ENCODE measurements around the gene ALG1. TPM values are rescaled to one million over a fixed set of nuclear protein-coding genes. Genes with fewer than 3 reads are reported as not detected.
"Not testable (repeated sequence)": the region's sequence is repeated elsewhere in the genome, so short reads cannot be mapped to it uniquely, and the experiment has no call there.

ALG1 gene
- polyA plus RNA-seq, 1 donor = 25.6 TPM

DNA sequence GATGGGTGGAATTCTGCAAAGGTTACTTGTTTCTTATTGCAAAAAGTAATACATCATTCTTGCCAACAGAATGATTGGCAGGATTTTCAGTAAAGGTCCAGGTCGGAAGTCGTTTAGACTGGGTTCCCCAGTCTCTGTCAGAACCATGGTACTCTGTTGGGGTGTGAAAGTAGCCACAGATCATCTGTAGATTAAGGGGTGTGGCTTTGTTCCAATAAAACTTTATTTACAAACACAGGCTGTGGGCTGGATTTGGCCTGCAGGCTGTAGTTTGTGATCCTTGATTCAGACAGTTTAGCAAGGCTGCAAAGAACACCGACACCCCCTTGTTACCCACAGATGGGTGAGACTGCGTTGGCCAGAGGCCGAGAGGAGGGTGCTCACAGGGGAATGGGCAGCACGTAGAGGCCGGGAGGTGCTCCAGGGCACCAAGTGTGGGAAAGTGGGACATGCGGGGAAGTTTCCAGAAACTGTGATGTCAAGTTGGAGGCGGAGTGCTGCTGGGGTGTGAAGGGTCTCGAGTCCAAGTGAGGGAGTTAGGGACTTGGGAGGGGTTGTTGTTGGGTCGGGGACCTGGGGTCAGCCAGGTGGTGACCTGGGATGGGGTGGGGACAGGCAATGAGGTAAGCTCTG, 12.6 kb downstream of the ALG1 start:
- not testable (repeated sequence) for H3K4me3 ChIP-seq (ENCODE audit: low read length); H3K27me3 ChIP-seq (ENCODE audit: control insufficient read depth, insufficient read depth, low read length); H3K27ac ChIP-seq (ENCODE audit: low read length); H3K9me3 ChIP-seq (ENCODE audit: control insufficient read depth, low read depth, low read length); H3K4me1 ChIP-seq (ENCODE audit: control insufficient read depth, insufficient read depth, low read length); DNase-seq
- WGBS (ENCODE audit: insufficient coverage, low lambda C conversion rate) = no CpG with 5 or more reads among the region's 11 CpGs
- peaks cover 25% of the 10 kb centered on the region for H3K36me3 ChIP-seq (ENCODE audit: control insufficient read depth, insufficient read depth, low read length)

DNA sequence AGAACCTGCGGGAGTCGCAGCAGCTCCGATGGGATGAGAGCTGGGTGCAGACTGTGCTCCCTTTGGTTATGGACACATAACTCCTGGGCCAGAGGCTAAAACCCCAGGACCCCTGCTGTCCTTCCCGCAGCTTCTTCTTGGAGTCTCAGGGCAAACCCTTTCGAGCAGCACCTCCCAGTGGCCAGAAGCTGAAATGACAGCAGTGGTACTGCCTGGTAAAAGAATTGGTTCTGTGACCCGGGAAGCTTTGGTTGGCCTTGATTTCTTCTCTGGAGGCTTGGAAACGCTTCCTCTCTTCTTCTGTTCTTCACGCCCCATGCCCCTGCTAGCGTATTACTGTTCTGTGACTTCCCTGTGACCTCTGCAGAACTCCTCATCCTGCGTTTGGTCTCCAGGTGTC, 13.2 kb downstream of the ALG1 start:
- not testable (repeated sequence) for H3K4me3 ChIP-seq (ENCODE audit: low read length); H3K27me3 ChIP-seq (ENCODE audit: control insufficient read depth, insufficient read depth, low read length); H3K4me1 ChIP-seq (ENCODE audit: control insufficient read depth, insufficient read depth, low read length); DNase-seq; H3K9me3 ChIP-seq (ENCODE audit: control insufficient read depth, low read depth, low read length); H3K27ac ChIP-seq (ENCODE audit: low read length)
- no CpG with 5 or more reads among the region's 10 CpGs for WGBS (ENCODE audit: insufficient coverage, low lambda C conversion rate)
- H3K36me3 ChIP-seq (ENCODE audit: control insufficient read depth, insufficient read depth, low read length) = peaks cover 25% of the 10 kb centered on the region

DNA sequence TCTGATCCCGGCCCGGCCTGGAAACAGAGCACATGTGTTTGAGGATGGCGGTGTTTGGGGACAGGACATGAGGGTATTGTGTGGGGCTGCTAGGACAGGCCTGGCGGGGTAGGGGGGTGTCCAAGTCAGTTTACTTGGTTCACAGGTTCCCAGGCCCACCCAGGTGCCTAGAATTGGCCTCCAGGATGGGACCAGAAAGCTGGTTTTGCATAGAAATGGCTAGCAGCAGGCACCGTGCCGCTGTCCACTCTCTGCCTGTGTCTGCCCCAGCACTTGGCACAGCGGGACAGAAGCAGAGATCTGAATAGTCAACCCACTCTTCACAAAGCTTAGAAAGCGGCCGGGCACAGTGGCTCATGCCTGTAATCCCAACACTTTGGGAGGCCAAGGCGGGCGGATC, 14.1 kb downstream of the ALG1 start:
- no CpG with 5 or more reads among the region's 11 CpGs for WGBS (ENCODE audit: insufficient coverage, low lambda C conversion rate)
- DNase-seq = not testable (repeated sequence)

DNA sequence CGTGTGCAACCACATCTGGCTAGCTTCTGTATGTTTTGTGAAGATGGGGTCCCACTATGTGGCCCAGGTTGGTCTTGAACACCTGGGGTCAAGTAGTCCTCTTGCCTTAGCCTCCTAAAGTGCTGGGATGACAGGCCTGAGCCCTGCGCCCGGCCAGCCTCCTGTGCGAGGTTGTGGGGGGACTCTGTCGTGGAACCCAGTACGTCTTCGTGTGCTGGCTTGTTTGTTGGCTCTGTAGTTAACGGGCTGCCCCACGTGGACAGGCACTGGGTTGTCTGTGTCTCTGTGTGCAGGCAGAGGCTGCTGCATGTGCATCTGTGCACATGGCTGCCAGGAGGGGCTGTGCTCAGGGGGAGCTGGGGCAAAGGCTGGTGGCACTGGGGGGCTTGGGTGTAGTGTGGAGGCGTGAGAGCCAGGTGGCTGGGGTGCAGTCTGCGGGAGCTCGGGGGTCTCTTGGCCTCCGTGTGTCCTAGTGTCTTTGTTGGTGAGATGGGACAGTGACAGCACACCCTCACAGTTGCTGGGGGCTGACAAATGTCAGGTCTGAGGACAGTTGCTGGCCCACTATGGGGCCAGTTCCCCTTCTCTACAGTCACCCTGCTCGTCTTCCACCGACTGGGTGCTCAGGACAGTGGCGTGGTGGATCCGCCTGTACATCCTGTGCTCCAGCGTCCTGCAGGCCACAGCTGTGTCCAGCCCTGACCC, 16.6 kb downstream of the ALG1 start:
- not testable (repeated sequence) for DNase-seq; H3K27me3 ChIP-seq (ENCODE audit: control insufficient read depth, insufficient read depth, low read length); H3K27ac ChIP-seq (ENCODE audit: low read length); H3K4me1 ChIP-seq (ENCODE audit: control insufficient read depth, insufficient read depth, low read length); H3K4me3 ChIP-seq (ENCODE audit: low read length); H3K9me3 ChIP-seq (ENCODE audit: control insufficient read depth, low read depth, low read length)
- WGBS (ENCODE audit: insufficient coverage, low lambda C conversion rate) = no CpG with 5 or more reads among the region's 18 CpGs
- peaks cover 22% of the 10 kb centered on the region for H3K36me3 ChIP-seq (ENCODE audit: control insufficient read depth, insufficient read depth, low read length)

More for the DNA sequence above, 14.1 kb downstream of the ALG1 start:
- H3K27ac ChIP-seq (ENCODE audit: low read length); H3K9me3 ChIP-seq (ENCODE audit: control insufficient read depth, low read depth, low read length); H3K4me1 ChIP-seq (ENCODE audit: control insufficient read depth, insufficient read depth, low read length); H3K4me3 ChIP-seq (ENCODE audit: low read length); H3K27me3 ChIP-seq (ENCODE audit: control insufficient read depth, insufficient read depth, low read length): not testable (repeated sequence)
- H3K36me3 ChIP-seq (ENCODE audit: control insufficient read depth, insufficient read depth, low read length) = peaks cover 27% of the 10 kb centered on the region

DNA sequence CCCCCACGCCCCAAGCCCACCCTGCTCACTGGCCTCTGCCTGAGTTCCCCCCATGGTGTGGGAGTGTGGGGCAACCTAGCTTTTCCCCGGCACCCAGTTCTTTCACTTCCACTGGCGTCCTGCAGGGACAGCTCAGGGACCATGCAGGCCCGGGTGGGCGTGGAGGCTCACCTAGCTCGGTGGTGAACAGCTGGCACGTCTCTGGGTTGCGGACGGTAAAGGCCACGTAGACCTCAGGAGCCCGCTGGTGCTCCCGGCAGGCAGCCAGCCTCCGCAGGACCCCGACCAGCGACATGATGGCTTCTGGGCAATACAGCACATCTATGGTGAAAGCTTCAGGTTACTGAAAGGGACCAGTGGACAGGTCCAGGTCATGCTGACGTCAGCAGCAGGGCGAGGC, 17.3 kb downstream of the ALG1 start:
- no CpG with 5 or more reads among the region's 17 CpGs for WGBS (ENCODE audit: insufficient coverage, low lambda C conversion rate)
- not testable (repeated sequence) for H3K4me1 ChIP-seq (ENCODE audit: control insufficient read depth, insufficient read depth, low read length); H3K27ac ChIP-seq (ENCODE audit: low read length); H3K4me3 ChIP-seq (ENCODE audit: low read length); H3K9me3 ChIP-seq (ENCODE audit: control insufficient read depth, low read depth, low read length); H3K27me3 ChIP-seq (ENCODE audit: control insufficient read depth, insufficient read depth, low read length); DNase-seq
- H3K36me3 ChIP-seq (ENCODE audit: control insufficient read depth, insufficient read depth, low read length) = peaks cover 19% of the 10 kb centered on the region

DNA sequence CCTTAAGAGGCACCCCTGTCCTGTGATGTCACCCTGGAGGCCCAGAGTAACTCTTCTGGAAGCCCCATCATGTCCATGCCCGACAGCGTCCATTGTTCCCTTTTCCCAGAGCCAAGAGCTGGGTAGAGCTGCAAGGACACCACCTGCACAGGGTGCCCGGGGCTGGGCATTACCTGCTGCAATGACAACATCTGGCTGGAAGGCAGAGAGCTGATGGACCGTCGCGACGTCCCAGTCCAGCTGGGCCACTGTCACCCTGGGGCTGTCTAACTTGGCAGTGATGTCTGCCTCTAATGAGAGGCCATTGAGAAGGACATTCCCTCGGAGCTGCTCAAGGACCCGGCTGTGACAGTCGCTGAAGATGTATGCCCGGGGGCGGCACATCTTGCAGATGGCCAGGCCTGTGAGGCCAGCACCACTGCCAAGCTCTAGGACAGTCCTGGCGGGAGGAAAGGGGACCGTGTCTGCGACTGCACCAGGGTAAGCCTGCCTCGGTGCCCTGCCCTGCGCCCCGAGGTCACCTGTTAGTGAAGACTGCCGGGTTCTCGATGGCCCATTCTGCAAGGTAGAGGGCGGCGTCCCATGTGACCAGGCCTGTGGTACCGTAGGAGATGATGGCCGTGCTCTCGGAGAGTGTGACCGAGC, 18.4 kb downstream of the ALG1 start:
- H3K9me3 ChIP-seq (ENCODE audit: control insufficient read depth, low read depth, low read length); H3K27me3 ChIP-seq (ENCODE audit: control insufficient read depth, insufficient read depth, low read length); DNase-seq; H3K27ac ChIP-seq (ENCODE audit: low read length); H3K4me1 ChIP-seq (ENCODE audit: control insufficient read depth, insufficient read depth, low read length); H3K4me3 ChIP-seq (ENCODE audit: low read length): not testable (repeated sequence)
- no CpG with 5 or more reads among the region's 26 CpGs for WGBS (ENCODE audit: insufficient coverage, low lambda C conversion rate)
- peaks cover 15% of the 10 kb centered on the region for H3K36me3 ChIP-seq (ENCODE audit: control insufficient read depth, insufficient read depth, low read length)

DNA sequence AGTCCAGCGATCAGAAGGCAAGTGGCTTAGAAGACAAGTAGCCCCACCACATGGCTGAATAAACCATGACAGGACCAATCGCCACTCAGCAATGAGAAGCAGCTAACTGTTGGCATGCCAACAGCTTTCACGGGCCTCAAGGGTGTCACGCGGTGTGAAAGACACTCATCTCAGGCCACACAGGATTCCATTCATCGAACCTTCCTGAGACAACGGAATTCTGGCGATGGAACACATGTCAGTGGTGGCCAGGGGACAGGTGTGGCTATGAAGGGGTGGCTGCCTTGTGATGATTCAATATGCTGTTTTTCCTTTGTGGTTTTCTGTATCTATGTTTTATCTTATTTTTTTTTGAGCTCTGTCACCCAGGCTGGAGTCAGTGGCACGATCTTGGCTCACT, 18.9 kb downstream of the ALG1 start:
- not testable (repeated sequence) for DNase-seq; H3K9me3 ChIP-seq (ENCODE audit: control insufficient read depth, low read depth, low read length); H3K4me1 ChIP-seq (ENCODE audit: control insufficient read depth, insufficient read depth, low read length); H3K4me3 ChIP-seq (ENCODE audit: low read length); H3K27ac ChIP-seq (ENCODE audit: low read length); H3K27me3 ChIP-seq (ENCODE audit: control insufficient read depth, insufficient read depth, low read length)
- H3K36me3 ChIP-seq (ENCODE audit: control insufficient read depth, insufficient read depth, low read length) = peaks cover 12% of the 10 kb centered on the region
- WGBS (ENCODE audit: insufficient coverage, low lambda C conversion rate) = no CpG with 5 or more reads among the region's 9 CpGs

DNA sequence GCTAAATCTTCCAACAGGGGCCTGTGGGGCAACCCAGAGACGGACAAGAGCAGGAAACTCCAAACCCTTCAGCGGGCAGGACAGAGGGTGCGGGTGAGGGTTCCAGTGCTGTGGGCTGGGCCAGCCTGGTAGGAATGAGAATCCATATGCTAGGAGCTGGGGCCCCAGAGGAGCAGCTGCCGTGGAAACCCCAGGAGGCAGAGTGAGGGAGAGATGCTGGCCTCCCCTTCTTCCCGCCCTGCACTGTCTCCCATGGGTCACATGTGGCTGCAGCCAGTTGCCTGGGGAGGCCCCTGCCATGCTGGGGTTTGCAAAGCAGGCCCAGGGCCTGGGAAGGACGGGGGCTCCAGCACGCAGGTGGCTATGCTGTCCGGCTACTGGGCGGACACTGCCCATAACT, 21.4 kb downstream of the ALG1 start:
- not testable (repeated sequence) for H3K4me3 ChIP-seq (ENCODE audit: low read length); H3K27me3 ChIP-seq (ENCODE audit: control insufficient read depth, insufficient read depth, low read length); H3K9me3 ChIP-seq (ENCODE audit: control insufficient read depth, low read depth, low read length); DNase-seq; H3K27ac ChIP-seq (ENCODE audit: low read length); H3K4me1 ChIP-seq (ENCODE audit: control insufficient read depth, insufficient read depth, low read length); H3K36me3 ChIP-seq (ENCODE audit: control insufficient read depth, insufficient read depth, low read length)
- WGBS (ENCODE audit: insufficient coverage, low lambda C conversion rate) = no CpG with 5 or more reads among the region's 9 CpGs

DNA sequence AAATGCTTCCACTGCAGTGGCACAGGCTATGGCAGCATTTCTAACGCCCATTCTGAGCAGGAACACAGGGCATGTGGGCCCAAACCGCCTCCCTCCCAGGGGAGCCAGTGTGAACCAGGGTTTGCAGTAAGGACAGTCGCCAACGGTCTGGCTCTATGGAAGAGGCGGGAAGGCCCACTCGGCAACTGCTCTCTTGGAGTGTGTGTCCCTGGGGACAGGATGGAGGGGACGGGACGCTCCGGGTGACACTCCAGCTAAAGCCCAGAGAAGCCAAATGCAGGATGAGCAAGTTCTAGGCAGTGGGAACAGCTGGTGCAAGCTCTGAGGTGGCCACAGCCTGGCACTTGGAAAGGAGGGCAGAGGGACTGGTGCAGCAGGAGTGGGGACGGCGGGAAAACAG, 22.1 kb downstream of the ALG1 start:
- not testable (repeated sequence) for H3K27ac ChIP-seq (ENCODE audit: low read length); H3K4me3 ChIP-seq (ENCODE audit: low read length); H3K4me1 ChIP-seq (ENCODE audit: control insufficient read depth, insufficient read depth, low read length); H3K27me3 ChIP-seq (ENCODE audit: control insufficient read depth, insufficient read depth, low read length); DNase-seq; H3K9me3 ChIP-seq (ENCODE audit: control insufficient read depth, low read depth, low read length); H3K36me3 ChIP-seq (ENCODE audit: control insufficient read depth, insufficient read depth, low read length)
- no CpG with 5 or more reads among the region's 11 CpGs for WGBS (ENCODE audit: insufficient coverage, low lambda C conversion rate)

DNA sequence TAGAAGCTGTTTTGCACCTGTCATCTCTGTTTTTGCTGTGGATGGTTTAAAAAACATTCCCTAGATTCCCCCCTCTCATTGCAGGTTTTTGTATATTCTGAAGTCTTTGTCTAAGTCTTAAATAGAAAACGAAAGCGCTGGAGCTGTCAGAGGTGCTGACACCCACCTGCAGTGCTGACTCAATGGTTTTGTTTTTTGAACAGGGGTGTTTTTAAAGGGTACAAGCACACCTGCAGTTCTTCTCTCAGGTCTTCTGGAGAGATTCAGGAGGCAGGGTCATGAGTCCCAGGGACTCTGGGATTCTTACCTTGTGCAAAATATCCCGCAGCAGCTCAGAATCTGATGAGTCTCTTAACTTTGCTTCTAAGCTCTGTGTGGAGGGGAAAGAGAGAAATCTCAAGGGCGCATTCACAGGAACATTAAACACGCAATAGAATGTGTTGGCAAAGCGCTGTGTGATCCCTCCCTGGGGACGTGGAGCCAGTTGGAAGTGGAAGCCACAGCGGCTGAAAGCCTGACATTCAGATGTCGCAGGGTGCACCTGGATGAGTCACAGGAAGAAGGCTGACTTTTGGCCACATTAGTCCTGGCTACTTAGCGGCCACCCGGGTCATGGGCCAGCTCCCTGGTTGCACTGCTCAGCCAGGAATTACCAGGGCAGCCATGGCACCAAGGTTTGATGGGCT, 23.6 kb downstream of the ALG1 start:
- no CpG with 5 or more reads among the region's 11 CpGs for WGBS (ENCODE audit: insufficient coverage, low lambda C conversion rate)
- not testable (repeated sequence) for DNase-seq; H3K9me3 ChIP-seq (ENCODE audit: control insufficient read depth, low read depth, low read length); H3K27ac ChIP-seq (ENCODE audit: low read length); H3K4me1 ChIP-seq (ENCODE audit: control insufficient read depth, insufficient read depth, low read length); H3K36me3 ChIP-seq (ENCODE audit: control insufficient read depth, insufficient read depth, low read length); H3K27me3 ChIP-seq (ENCODE audit: control insufficient read depth, insufficient read depth, low read length); H3K4me3 ChIP-seq (ENCODE audit: low read length)
